ENCODE measurements around the gene UBR3. TPM values are rescaled to one million over a fixed set of nuclear protein-coding genes. Genes with fewer than 3 reads are reported as not detected.
A peak's percentile ranks its signal among the peaks of the same experiment; 100 is the strongest.

Gene UBR3
- total RNA-seq, 2 donors from 2014 or later = 30.1 to 38.4 TPM

- no peak overlapping the region for H3K4me3 ChIP-seq
- H3K27ac ChIP-seq = no peak overlapping the region
- H3K9me3 ChIP-seq = no peaks in the 10 kb centered on the region
- H3K36me3 ChIP-seq = no peaks in the 10 kb centered on the region
- DNase-seq = no peak
- no peaks in the 10 kb centered on the region for H3K27me3 ChIP-seq
- H3K9ac ChIP-seq (ENCODE audit: low read depth in 2 of 2, low read length in 2 of 2) = no peak overlapping the region
- H3K4me1 ChIP-seq = no peaks in the 10 kb centered on the region
- TF ChIP-seq CTCF (IDR thresholded peaks at IDR 0.05) = no peak
- intact Hi-C loops (cut with DNase I) = no loop called here
These were observed 32.1 kb upstream of the UBR3 start for GRCh38 chr2:169795181-169795580.

- DNase-seq = peak; percentile 43
- no peak for TF ChIP-seq CTCF (IDR thresholded peaks at IDR 0.05)
- no peak overlapping the region for H3K27ac ChIP-seq
- H3K27me3 ChIP-seq = no peaks in the 10 kb centered on the region
- no peaks in the 10 kb centered on the region for H3K9me3 ChIP-seq
- intact Hi-C loops (cut with DNase I) = no loop called here
- H3K4me3 ChIP-seq = no peak overlapping the region
- H3K36me3 ChIP-seq = no peaks in the 10 kb centered on the region
- no peak overlapping the region for H3K9ac ChIP-seq (ENCODE audit: low read depth in 2 of 2, low read length in 2 of 2)
- no peaks in the 10 kb centered on the region for H3K4me1 ChIP-seq
These were observed 30.8 kb upstream of the UBR3 start for GRCh38 chr2:169796441-169796840.

- intact Hi-C loops (cut with DNase I) = no loop called here
- H3K27me3 ChIP-seq = no peaks in the 10 kb centered on the region
- no peak overlapping the region for H3K27ac ChIP-seq
- no peaks in the 10 kb centered on the region for H3K36me3 ChIP-seq
- no peak overlapping the region for H3K9ac ChIP-seq (ENCODE audit: low read depth in 2 of 2, low read length in 2 of 2)
- DNase-seq = no peak
- no peak overlapping the region for H3K4me3 ChIP-seq
- H3K4me1 ChIP-seq = no peaks in the 10 kb centered on the region
- no peaks in the 10 kb centered on the region for H3K9me3 ChIP-seq
- TF ChIP-seq CTCF (IDR thresholded peaks at IDR 0.05) = no peak
These were observed 29.7 kb upstream of the UBR3 start for GRCh38 chr2:169797601-169798000.

GRCh38 chr2:169798397-169798717, 28.9 kb upstream of the UBR3 start:
- Histone ChIP-seq H3K27me3 (no peaks in the 10 kb centered on the region), H3K4me1 (no peaks in the 10 kb centered on the region), H3K4me3 (peak overlapping the region; percentile 92), H3K36me3 (no peaks in the 10 kb centered on the region), H3K9me3 (no peaks in the 10 kb centered on the region), H3K9ac (ENCODE audit: low read depth in 2 of 2, low read length in 2 of 2) (peak overlapping the region in 1 of 2 donors; percentile 19), H3K27ac (peak overlapping the region; percentile 85)
- intact Hi-C loops (cut with DNase I) = no loop called here
- TF ChIP-seq CTCF (IDR thresholded peaks at IDR 0.05) = no peak
- DNase-seq = no peak

GRCh38 chr2:169798718-169799592, 28.3 kb upstream of the UBR3 start, which contains the start of gene SSB:
Gene SSB (plus strand): TSS chr2:169798871. CDS start chr2:169800961, 2,090 bp downstream.
- no peaks in the 10 kb centered on the region for H3K36me3 ChIP-seq
- H3K9me3 ChIP-seq = no peaks in the 10 kb centered on the region
- H3K27ac ChIP-seq = peak within 1 kb of the TSS; percentile 85
- H3K9ac ChIP-seq (ENCODE audit: low read depth in 2 of 2, low read length in 2 of 2) = peak within 1 kb of the TSS; percentile 71 to 76
- no peaks in the 10 kb centered on the region for H3K27me3 ChIP-seq
- peak; percentile 95 for DNase-seq
- no peak for TF ChIP-seq CTCF (IDR thresholded peaks at IDR 0.05)
- no peaks in the 10 kb centered on the region for H3K4me1 ChIP-seq
- H3K4me3 ChIP-seq = peak within 1 kb of the TSS; percentile 92
- intact Hi-C loops (cut with DNase I) = no loop called here

Data from colonic mucosa (tissue), 4 donors.